H9 (cell line): Measurements from ENCODE around the gene BRD1. TPM values are rescaled to one million over a fixed set of nuclear protein-coding genes. Genes with fewer than 3 reads are reported as not detected.

Experiments used
- DNase-seq: peaks from one replicate; pipeline ENCODE4 v3.0.0-alpha.2; 2017
- H2AFZ ChIP-seq: one replicate; pipeline ENCODE4 v1.6.1; 2013; ENCODE audit warnings: mild to moderate bottlenecking, low read length, control low read depth, moderate library complexity
- H2AK5ac ChIP-seq: 2 replicates; pipeline ENCODE4 v1.6.1; 2013; ENCODE audit warnings: low read length, control low read depth, mixed read lengths; ENCODE audit not compliant: insufficient read length
- H2BK120ac ChIP-seq: one replicate; pipeline ENCODE4 v1.6.1; 2013; ENCODE audit warnings: low read depth, mild to moderate bottlenecking, low read length, control low read depth, inconsistent platforms; ENCODE audit not compliant: poor library complexity, severe bottlenecking
- H2BK12ac ChIP-seq: 2 replicates; pipeline ENCODE4 v1.6.1; 2013; ENCODE audit warnings: low read length, control low read depth, mixed read lengths, low read depth; ENCODE audit not compliant: insufficient read length
- H2BK15ac ChIP-seq: 2 replicates; pipeline ENCODE4 v1.6.1; 2013; ENCODE audit warnings: low read depth, low read length, control low read depth
- H2BK20ac ChIP-seq: one replicate; pipeline ENCODE4 v1.6.1; 2013; ENCODE audit warnings: low read depth, mild to moderate bottlenecking, low read length, control low read depth, inconsistent platforms; ENCODE audit not compliant: poor library complexity, severe bottlenecking
- H2BK5ac ChIP-seq: 2 replicates; pipeline ENCODE4 v1.6.1; 2013; ENCODE audit warnings: low read length, control low read depth, mixed read lengths; ENCODE audit not compliant: insufficient read length
- H3K14ac ChIP-seq: 2 replicates; pipeline ENCODE4 v1.6.1; 2013; ENCODE audit warnings: low read length, control low read depth; ENCODE audit not compliant: insufficient read depth
- H3K18ac ChIP-seq: 2 replicates; pipeline ENCODE4 v1.6.1; 2013; ENCODE audit warnings: low read depth, mild to moderate bottlenecking, mixed read lengths, low read length, control low read depth; ENCODE audit not compliant: insufficient read length
- H3K23ac ChIP-seq: 2 replicates; pipeline ENCODE4 v1.6.1; 2013; ENCODE audit warnings: low read length, control low read depth, mixed read lengths, low read depth; ENCODE audit not compliant: insufficient read length
- H3K23me2 ChIP-seq: 2 replicates; pipeline ENCODE4 v1.6.1; 2013; ENCODE audit warnings: low read depth, mild to moderate bottlenecking, mixed read lengths, low read length, control low read depth; ENCODE audit not compliant: insufficient read length, poor library complexity, severe bottlenecking
- H3K27ac ChIP-seq: 2 replicates; pipeline ENCODE4 v1.5.1; 2013; ENCODE audit warnings: low read length, control low read depth, mixed read lengths, low read depth; ENCODE audit not compliant: insufficient read length
- H3K27me3 ChIP-seq: 2 replicates; pipeline ENCODE4 v1.6.1; 2013; ENCODE audit warnings: low read length, control low read depth, inconsistent platforms; ENCODE audit not compliant: insufficient read depth
- H3K4ac ChIP-seq: 2 replicates; pipeline ENCODE4 v1.6.1; 2013; ENCODE audit warnings: low read depth, mild to moderate bottlenecking, control low read depth, inconsistent platforms, low read length, moderate library complexity
- H3K4me1 ChIP-seq: 2 replicates; pipeline ENCODE4 v1.6.1; 2013; ENCODE audit warnings: low read length, control low read depth, inconsistent platforms; ENCODE audit not compliant: insufficient read depth
- H3K4me2 ChIP-seq: 2 replicates; pipeline ENCODE4 v1.6.1; 2013; ENCODE audit warnings: low read length, control low read depth, mixed read lengths; ENCODE audit not compliant: insufficient read length, insufficient read depth
- H3K56ac ChIP-seq: 2 replicates; pipeline ENCODE4 v1.6.1; 2013; ENCODE audit warnings: low read depth, mild to moderate bottlenecking, mixed read lengths, low read length, control low read depth; ENCODE audit not compliant: insufficient read length
- H3K79me1 ChIP-seq: 2 replicates; pipeline ENCODE4 v1.6.1; 2013; ENCODE audit warnings: low read depth, mild to moderate bottlenecking, moderate library complexity, low read length, control low read depth, inconsistent platforms; ENCODE audit not compliant: insufficient read depth, poor library complexity, severe bottlenecking
- H3K79me2 ChIP-seq: 2 replicates; pipeline ENCODE4 v1.6.1; 2013; ENCODE audit warnings: low read length, control low read depth, inconsistent platforms; ENCODE audit not compliant: insufficient read depth
- H3K9ac ChIP-seq: 2 replicates; pipeline ENCODE4 v1.6.1; 2013; ENCODE audit warnings: low read length, control low read depth, mixed read lengths; ENCODE audit not compliant: insufficient read length; ENCODE audit errors: extremely low read depth
- H3K9me3 ChIP-seq: one replicate; pipeline ENCODE4 v1.6.1; 2013; ENCODE audit warnings: low read depth, low read length, inconsistent platforms; ENCODE audit not compliant: control insufficient read depth
- H3T11ph ChIP-seq: one replicate; pipeline ENCODE4 v1.6.1; 2013; ENCODE audit warnings: mild to moderate bottlenecking, low read length, control low read depth, inconsistent platforms
- H4K20me1 ChIP-seq: one replicate; pipeline ENCODE4 v1.6.1; 2013; ENCODE audit not compliant: control insufficient read depth, insufficient read length, insufficient read depth
- H4K5ac ChIP-seq: 2 replicates; pipeline ENCODE4 v1.6.1; 2013; ENCODE audit warnings: low read depth, mild to moderate bottlenecking, mixed read lengths, low read length, control low read depth; ENCODE audit not compliant: insufficient read length
- H4K8ac ChIP-seq: replicated peaks from 2 replicates; pipeline ENCODE4 v1.6.1; 2013; ENCODE audit warnings: low read length, control low read depth, mixed read lengths, low read depth; ENCODE audit not compliant: insufficient read length
- H4K91ac ChIP-seq: 2 replicates; pipeline ENCODE4 v1.6.1; 2013; ENCODE audit warnings: low read depth, mild to moderate bottlenecking, moderate library complexity, mixed read lengths, low read length, control low read depth; ENCODE audit not compliant: insufficient read length
- H3K27ac Mint-ChIP-seq, 3 experiments: 2 replicates in 2 of 3; 3 replicates in 1 of 3; pipeline ENCODE4 v1.8.0; 2020 to 2021; ENCODE audit warnings: mixed read lengths in 3 of 3, mild to moderate bottlenecking in 1 of 3, moderate library complexity in 1 of 3
- H3K27me3 Mint-ChIP-seq: 2 replicates; pipeline ENCODE4 v1.8.0; 2021; ENCODE audit warnings: low read depth, mild to moderate bottlenecking, moderate library complexity, mixed read lengths
- H3K36me3 Mint-ChIP-seq, 3 experiments: 2 replicates in 2 of 3; 3 replicates in 1 of 3; pipeline ENCODE4 v1.8.0; 2020 to 2021; ENCODE audit warnings: low read depth in 3 of 3, mixed read lengths in 3 of 3; ENCODE audit not compliant: insufficient read depth in 1 of 3
- H3K4me1 Mint-ChIP-seq, 2 experiments: 2 replicates each; pipeline ENCODE4 v1.8.0; 2020; ENCODE audit warnings: mixed read lengths in 2 of 2
- H3K4me3 Mint-ChIP-seq, 2 experiments: 2 replicates in 1 of 2; 3 replicates in 1 of 2; pipeline ENCODE4 v1.8.0; 2020 to 2021; ENCODE audit warnings: mild to moderate bottlenecking in 2 of 2, mixed read lengths in 2 of 2, moderate library complexity in 1 of 2
- H3K9me3 Mint-ChIP-seq, 2 experiments: 2 replicates in 1 of 2; 3 replicates in 1 of 2; pipeline ENCODE4 v1.8.0; 2020; ENCODE audit warnings: mild to moderate bottlenecking in 2 of 2, mixed read lengths in 2 of 2, moderate library complexity in 1 of 2
- CTCF ChIP-seq: fragments of 200-600 bp; sonication (generic); conservative IDR thresholded peaks from 3 replicates; pipeline ENCODE4 v1.8.0; 2021; ENCODE audit warnings: antibody characterized with exemption, mild to moderate bottlenecking
- WGBS: extraction: QIAGEN DNeasy Blood & Tissue Kit; methylation state at CpG from one replicate; pipeline ENCODE4 v1.1.7; 2013; ENCODE audit warnings: missing lambda C conversion rate, low lambda C conversion rate, mixed read lengths; ENCODE audit not compliant: insufficient read length; ENCODE audit errors: extremely low coverage; 5-methylcytosine and 5-hydroxymethylcytosine counted together
- total RNA-seq: library from RNA; stranded (reverse); gene quantifications from 2 replicates; pipeline ENCODE4 v1.2.1, GENCODE V29; 2021

Gene BRD1
- total RNA-seq, 1 experiment from 2014 or later = 51.3 TPM

- no peaks in the 10 kb centered on the region for H3K4me1 ChIP-seq
- no peak overlapping the region for H2BK120ac ChIP-seq
- H3K9me3 ChIP-seq = no peaks in the 10 kb centered on the region
- H3K18ac ChIP-seq = no peak overlapping the region
- peaks cover 6% of the 10 kb centered on the region for H3K79me1 ChIP-seq
- H2BK5ac ChIP-seq = no peak overlapping the region
- Mint-ChIP-seq H3K27me3 (peaks cover 27% of the 10 kb centered on the region), H3K9me3 (peaks cover 17 to 33% of the 10 kb centered on the region in 2 experiments), H3K36me3 (peaks cover 34 to 59% (median 57%) of the 10 kb centered on the region in 3 experiments), H3K27ac (no peak overlapping the region; a peak in 2 of 7 replicates), H3K4me1 (peaks cover 15 to 20% of the 10 kb centered on the region in 2 experiments), H3K4me3 (peak overlapping the region; percentile 82 to 87)
- no peak overlapping the region for H3K23ac ChIP-seq
- H2AK5ac ChIP-seq = no peak overlapping the region
- no peak overlapping the region for H3K4ac ChIP-seq
- no peak overlapping the region for H4K5ac ChIP-seq
- H3K14ac ChIP-seq = peak overlapping the region; percentile 85
- no peak overlapping the region for H3K56ac ChIP-seq
- peak overlapping the region; percentile 74 for H3K4me2 ChIP-seq
- no peak overlapping the region for H4K8ac ChIP-seq
- no peak overlapping the region for H2AFZ ChIP-seq
- TF ChIP-seq CTCF = no peak
- H2BK15ac ChIP-seq = no peak overlapping the region
- no peak overlapping the region for H2BK12ac ChIP-seq
- no peak overlapping the region for H3T11ph ChIP-seq
- H2BK20ac ChIP-seq = no peak overlapping the region
- no peak for DNase-seq
- H3K9ac ChIP-seq = peak overlapping the region; percentile 8
- H3K79me2 ChIP-seq = peaks cover 39% of the 10 kb centered on the region; the same call in 1 of the 2 replicates
- no peak overlapping the region for H4K91ac ChIP-seq
- no peaks in the 10 kb centered on the region for H4K20me1 ChIP-seq
- H3K23me2 ChIP-seq = peaks cover 9% of the 10 kb centered on the region
- no CpG with 5 or more reads among the region's 86 CpGs for WGBS
- no peak overlapping the region for H3K27ac ChIP-seq
- no peaks in the 10 kb centered on the region for H3K27me3 ChIP-seq
These were observed 936 bp downstream of the BRD1 start for GRCh38 chr22:49826603-49827270.
